Measurements from ENCODE around the gene HPCAL4. TPM values are rescaled to one million over a fixed set of nuclear protein-coding genes. Genes with fewer than 3 reads are reported as not detected.

HPCAL4 gene
- total RNA-seq, 4 donors from 2014 or later = 0.83 TPM; not detected in 3

GRCh38 chr1:39726600-39726999, 35.4 kb upstream of the HPCAL4 start:
- TF ChIP-seq CTCF (IDR thresholded peaks at IDR 0.05) = no peak
- no peak for TF ChIP-seq POLR2A (IDR thresholded peaks at IDR 0.05)
- Histone ChIP-seq H3K27ac (no peak overlapping the region), H3K4me1 (no peaks in the 10 kb centered on the region), H3K9me3 (no peaks in the 10 kb centered on the region), H3K36me3 (no peaks in the 10 kb centered on the region), H3K27me3 (peaks cover 0 to 8% of the 10 kb centered on the region in 2 donors), H3K4me3 (no peak overlapping the region)
- no peak for DNase-seq

- no peak for DNase-seq
- Histone ChIP-seq H3K4me3 (no peak overlapping the region), H3K27me3 (peaks cover 0 to 3% of the 10 kb centered on the region in 2 donors), H3K9me3 (no peaks in the 10 kb centered on the region), H3K27ac (no peak overlapping the region), H3K36me3 (no peaks in the 10 kb centered on the region), H3K4me1 (no peaks in the 10 kb centered on the region)
- TF ChIP-seq POLR2A (IDR thresholded peaks at IDR 0.05) (no peak), CTCF (IDR thresholded peaks at IDR 0.05) (no peak)
Observed at GRCh38 chr1:39722495-39722894, 31.3 kb upstream of the HPCAL4 start.

- no peak overlapping the region for H3K4me3 ChIP-seq
- no peak for DNase-seq
- no peak overlapping the region for H3K27ac ChIP-seq
- H3K27me3 ChIP-seq = no peaks in the 10 kb centered on the region
- no peaks in the 10 kb centered on the region for H3K4me1 ChIP-seq
- no peaks in the 10 kb centered on the region for H3K9me3 ChIP-seq
- TF ChIP-seq CTCF (IDR thresholded peaks at IDR 0.05) (no peak), POLR2A (IDR thresholded peaks at IDR 0.05) (no peak)
- no peaks in the 10 kb centered on the region for H3K36me3 ChIP-seq
Observed at GRCh38 chr1:39721664-39722063, 30.4 kb upstream of the HPCAL4 start.

- TF ChIP-seq POLR2A (IDR thresholded peaks at IDR 0.05) (no peak), CTCF (IDR thresholded peaks at IDR 0.05) (peak; percentile 46 to 88 (median 82))
- no peak for DNase-seq
- no peaks in the 10 kb centered on the region for H3K36me3 ChIP-seq
- no peak overlapping the region for H3K4me3 ChIP-seq
- no peaks in the 10 kb centered on the region for H3K9me3 ChIP-seq
- no peaks in the 10 kb centered on the region for H3K27me3 ChIP-seq
- H3K27ac ChIP-seq = no peak overlapping the region
- H3K4me1 ChIP-seq = no peaks in the 10 kb centered on the region
Observed at GRCh38 chr1:39720094-39720999, 29.1 kb upstream of the HPCAL4 start.

GRCh38 chr1:39717809-39718208, 26.6 kb upstream of the HPCAL4 start:
- DNase-seq = no peak
- TF ChIP-seq POLR2A (IDR thresholded peaks at IDR 0.05) (no peak), CTCF (IDR thresholded peaks at IDR 0.05) (no peak)
- Histone ChIP-seq H3K27ac (no peak overlapping the region), H3K27me3 (no peaks in the 10 kb centered on the region), H3K4me1 (no peaks in the 10 kb centered on the region), H3K36me3 (no peaks in the 10 kb centered on the region), H3K9me3 (no peaks in the 10 kb centered on the region), H3K4me3 (no peak overlapping the region)
